Mesenteric fat pad (tissue), 1 donor: ENCODE measurements around the gene SLC27A4. TPM values are rescaled to one million over a fixed set of nuclear protein-coding genes. Genes with fewer than 3 reads are reported as not detected.

Experiments
- DNase-seq: peaks from one replicate; pipeline ENCODE4 v3.0.0-alpha.2; 2020; ENCODE audit warnings: low spot score
- total RNA-seq: library from RNA; stranded (reverse); fragmentation: NEBNext Ultra II Directional; extraction: Animal tissue kit (Norgen Biotek cat#: 25700); gene quantifications from one replicate; pipeline ENCODE4 v1.2.1, GENCODE V29; 2021
- donor health status: DM: yes; HTN: yes; CAD: no.

Gene SLC27A4
- total RNA-seq, 1 donor from 2014 or later, result 27.9 TPM

- no peak for DNase-seq
These were observed 22.4 kb downstream of the SLC27A4 start for GRCh38 chr9:128362774-128363173.

GRCh38 chr9:128365525-128365924 is 25.2 kb downstream of the SLC27A4 start:
- DNase-seq, result no peak

- DNase-seq, result no peak
These were observed 28.8 kb downstream of the SLC27A4 start for GRCh38 chr9:128369024-128369706.

- DNase-seq, result no peak
These were observed 30.0 kb downstream of the SLC27A4 start for GRCh38 chr9:128370367-128370751.

- DNase-seq, result peak; percentile 99
These were observed 30.7 kb downstream of the SLC27A4 start, which contains the start of gene URM1 for GRCh38 chr9:128370752-128371629. TSS of gene URM1 (plus strand) at chr9:128371374. CDS start at chr9:128371381, 7 bp downstream.

- no peak for DNase-seq
These were observed 31.3 kb downstream of the SLC27A4 start for GRCh38 chr9:128371630-128372117.

GRCh38 chr9:128372188-128372641 is 31.9 kb downstream of the SLC27A4 start:
- DNase-seq, result no peak

GRCh38 chr9:128372784-128373183 is 32.5 kb downstream of the SLC27A4 start:
- DNase-seq, result no peak

GRCh38 chr9:128374221-128374675 is 33.9 kb downstream of the SLC27A4 start:
- no peak for DNase-seq

- DNase-seq, result no peak
These were observed 35.5 kb downstream of the SLC27A4 start for GRCh38 chr9:128375865-128376264.

GRCh38 chr9:128382261-128382660 is 41.9 kb downstream of the SLC27A4 start:
- DNase-seq, result no peak

- DNase-seq, result no peak
These were observed 42.9 kb downstream of the SLC27A4 start for GRCh38 chr9:128383007-128383753.

GRCh38 chr9:128383791-128384190 is 43.5 kb downstream of the SLC27A4 start:
- no peak for DNase-seq

GRCh38 chr9:128384801-128385495 is 44.6 kb downstream of the SLC27A4 start:
- DNase-seq, result no peak

- no peak for DNase-seq
These were observed 45.5 kb downstream of the SLC27A4 start for GRCh38 chr9:128385496-128386460.

GRCh38 chr9:128388150-128388549 is 47.8 kb downstream of the SLC27A4 start:
- DNase-seq, result no peak

GRCh38 chr9:128389395-128390149 is 49.2 kb downstream of the SLC27A4 start:
- DNase-seq, result no peak

GRCh38 chr9:128390150-128390812 is 50.0 kb downstream of the SLC27A4 start:
- no peak for DNase-seq
